NCI-H2196 treated with DMSO at 0.1 percent for 48 hours (cell line): ENCODE measurements around the gene AKT1S1.
"Not testable (repeated sequence)": the region's sequence is repeated elsewhere in the genome, so short reads cannot be mapped to it uniquely, and the experiment has no call there.

Experiments
- DNase-seq: peaks from one replicate; lab custom pipeline; 2025; ENCODE audit not compliant: unreplicated experiment; lab: John Stamatoyannopoulos, UW

AKT1S1 gene

DNA sequence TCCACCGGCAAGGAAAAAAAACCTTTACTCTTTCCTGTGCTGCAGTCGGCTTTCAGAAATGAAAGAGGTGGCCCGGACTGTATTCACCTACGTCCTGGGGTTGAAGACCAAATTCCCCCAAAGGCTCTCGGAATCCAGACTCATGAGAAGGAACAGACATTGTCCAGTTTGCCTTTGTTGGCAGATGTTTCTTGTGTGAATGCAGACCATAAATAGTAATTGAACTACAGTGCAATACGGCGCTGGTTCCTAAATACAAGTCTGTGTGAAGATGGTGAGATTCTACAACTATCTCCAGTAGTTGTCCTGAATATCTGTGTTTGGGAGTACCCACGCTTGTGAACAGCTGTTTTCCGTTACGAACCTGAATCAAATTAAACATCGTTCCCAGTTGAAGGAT is 37.4 kb downstream of the AKT1S1 start:
- DNase-seq, result no peak

DNA sequence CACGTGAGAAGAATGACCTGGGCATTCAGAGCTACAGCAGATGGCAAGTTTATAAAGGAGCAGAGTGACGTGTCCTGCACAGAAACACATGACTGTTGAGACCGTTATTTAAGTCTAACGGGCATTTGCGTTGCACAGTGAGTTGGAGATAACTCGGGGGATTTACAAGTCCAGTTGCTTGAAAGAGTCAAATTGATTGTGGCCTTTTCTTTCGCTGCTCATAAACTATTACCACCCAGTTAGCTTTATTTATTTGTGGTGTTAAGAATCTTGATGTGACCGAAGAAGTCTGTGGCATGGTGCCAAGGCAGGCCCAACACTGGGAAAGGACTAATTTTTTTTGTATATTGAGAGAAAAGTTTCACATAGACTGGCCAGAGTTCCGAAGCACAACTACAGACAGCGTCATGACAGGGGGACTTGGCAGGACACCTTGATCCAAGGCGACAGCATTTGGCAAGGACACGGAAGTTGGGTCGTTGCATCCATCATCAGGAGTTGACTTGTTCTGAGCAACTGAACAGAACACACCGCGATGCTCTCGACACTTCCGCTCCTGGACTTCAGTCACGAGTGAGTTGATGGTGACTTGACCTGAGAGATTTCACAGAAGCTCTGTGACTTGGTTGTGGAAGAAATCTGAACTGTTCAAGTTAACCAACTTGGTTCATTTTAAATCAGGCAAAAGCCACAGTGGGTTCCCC is 38.1 kb downstream of the AKT1S1 start:
- no peak for DNase-seq

DNA sequence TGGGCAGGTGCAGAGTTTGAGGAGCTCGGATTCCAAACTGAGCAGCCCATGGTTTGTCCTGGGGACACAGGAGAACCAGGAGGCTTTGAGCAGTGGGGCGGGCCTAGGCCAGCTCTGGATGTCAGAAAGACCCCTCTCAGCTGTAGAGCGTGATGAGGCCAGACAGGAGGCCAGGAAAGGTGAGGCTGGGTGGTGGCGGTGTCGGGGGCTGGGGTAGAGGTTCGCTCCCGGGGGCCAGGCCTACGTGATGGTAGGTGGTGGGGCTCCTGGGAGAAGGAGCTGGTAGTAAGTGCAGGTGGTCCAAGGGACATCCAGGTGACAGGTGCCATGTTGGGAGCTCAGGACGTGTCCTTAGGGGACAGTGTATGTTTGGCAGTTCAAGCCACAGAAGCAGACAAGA is 39.7 kb downstream of the AKT1S1 start:
- no peak for DNase-seq

DNA sequence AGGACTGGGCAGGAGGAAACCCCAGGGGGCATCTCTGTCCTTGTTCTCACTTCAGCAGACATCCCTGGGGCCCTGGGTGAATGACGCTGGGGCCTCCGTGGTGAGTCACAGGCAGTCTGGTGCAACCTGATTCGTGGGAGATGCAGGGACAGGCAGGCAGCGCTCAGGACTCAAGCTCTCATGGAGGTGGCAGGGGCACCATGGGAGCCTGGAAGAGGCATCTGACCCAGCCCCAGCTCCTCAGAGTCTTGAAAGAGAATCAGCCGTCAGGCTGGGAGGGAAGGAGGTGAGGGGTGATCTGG is 40.2 kb downstream of the AKT1S1 start:
- DNase-seq, result no peak

DNA sequence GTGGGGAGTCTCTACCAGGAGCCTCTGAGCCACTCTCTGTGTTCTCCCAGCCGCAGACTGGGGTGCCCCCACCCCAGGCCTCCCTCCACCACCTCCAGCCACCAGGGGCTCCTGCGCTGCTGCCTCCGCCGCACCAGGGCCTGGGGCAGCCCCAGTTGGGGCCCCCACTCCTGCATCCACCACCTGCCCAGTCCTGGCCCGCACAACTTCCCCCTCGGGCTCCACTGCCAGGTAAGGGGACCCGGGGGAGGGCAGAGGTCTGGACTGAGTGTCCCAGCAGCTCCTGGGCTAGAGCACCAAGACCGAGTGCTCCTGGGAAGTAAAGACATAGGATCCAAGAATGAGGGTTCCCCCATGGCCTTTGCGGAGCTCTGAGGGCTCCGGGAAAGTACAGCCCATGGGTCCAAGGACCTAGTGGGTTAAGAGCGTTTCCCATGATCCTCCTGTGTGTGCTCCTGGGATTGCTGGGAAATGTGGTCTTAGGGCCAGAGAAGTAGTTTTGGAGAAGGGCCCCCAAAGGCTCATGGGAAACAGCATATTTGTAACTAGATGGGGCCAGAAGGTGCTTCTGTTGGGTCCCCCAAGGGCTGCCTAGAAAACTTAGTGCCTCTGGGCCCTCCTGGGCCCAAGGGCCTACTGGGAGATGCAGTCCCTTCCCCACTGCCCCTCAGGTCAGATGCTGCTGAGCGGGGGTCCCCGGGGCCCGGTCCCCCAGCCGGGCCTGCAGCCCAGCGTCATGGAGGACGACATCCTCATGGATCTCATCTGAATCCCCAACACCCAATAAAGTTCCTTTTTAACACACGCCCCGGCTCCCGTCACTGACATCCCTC is 40.8 kb downstream of the AKT1S1 start:
- no peak for DNase-seq

DNA sequence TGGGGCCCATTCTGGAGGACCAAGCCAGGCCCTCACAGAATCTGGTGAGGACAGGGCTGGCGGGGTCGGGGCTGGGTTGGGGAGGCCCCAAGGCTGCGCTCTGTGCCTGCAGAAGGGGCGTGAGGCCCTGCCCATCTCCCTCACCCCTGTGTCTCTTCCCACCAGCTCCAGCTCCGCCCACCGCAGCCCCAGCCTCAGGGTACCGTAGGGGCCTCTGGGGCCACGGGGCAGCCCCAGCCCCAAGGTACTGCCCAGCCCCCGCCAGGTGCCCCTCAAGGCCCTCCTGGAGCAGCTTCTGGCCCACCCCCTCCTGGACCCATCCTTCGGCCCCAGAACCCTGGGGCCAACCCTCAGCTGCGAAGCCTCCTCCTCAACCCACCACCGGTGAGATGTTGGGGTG is 41.6 kb downstream of the AKT1S1 start:
- DNase-seq, result no peak

DNA sequence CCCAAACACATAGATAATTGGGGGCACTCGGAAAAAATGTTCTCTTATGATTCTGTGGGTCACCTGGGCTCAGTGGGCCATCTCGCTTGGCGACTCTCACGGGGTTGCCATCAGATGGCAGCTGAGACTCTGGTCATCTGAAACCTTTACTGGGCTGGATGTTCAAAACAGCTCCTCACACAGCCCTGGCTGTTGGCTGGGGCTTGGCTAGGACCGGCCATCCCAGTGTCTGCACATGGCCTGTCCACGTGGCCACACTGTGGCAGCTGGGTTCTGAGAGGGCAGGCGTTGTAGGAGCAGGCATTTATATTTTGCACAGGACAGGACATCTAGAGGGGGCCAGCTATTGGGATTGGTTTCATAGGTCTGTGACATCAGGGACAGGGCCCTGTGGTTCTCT is 43.6 kb downstream of the AKT1S1 start:
- no peak for DNase-seq

DNA sequence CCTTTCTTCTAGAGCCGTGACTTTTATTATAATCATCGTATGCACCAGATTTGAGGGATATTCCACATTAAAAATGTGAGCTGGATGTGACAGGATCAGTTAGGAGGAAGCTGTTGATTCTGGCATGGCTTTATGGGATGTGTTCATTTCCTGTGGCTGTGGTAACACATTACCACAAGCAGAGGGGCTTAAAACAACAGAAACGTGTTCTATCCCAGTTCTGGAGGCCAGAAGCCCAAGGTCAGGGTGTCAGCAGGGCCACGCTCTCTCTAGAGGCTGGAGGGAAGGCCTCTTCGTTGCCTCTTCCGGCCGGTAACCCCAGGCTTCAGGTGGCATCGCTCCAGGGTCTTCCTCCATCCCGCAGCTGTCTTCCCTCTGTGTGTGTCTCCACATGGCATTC is 44.6 kb downstream of the AKT1S1 start:
- no peak for DNase-seq

DNA sequence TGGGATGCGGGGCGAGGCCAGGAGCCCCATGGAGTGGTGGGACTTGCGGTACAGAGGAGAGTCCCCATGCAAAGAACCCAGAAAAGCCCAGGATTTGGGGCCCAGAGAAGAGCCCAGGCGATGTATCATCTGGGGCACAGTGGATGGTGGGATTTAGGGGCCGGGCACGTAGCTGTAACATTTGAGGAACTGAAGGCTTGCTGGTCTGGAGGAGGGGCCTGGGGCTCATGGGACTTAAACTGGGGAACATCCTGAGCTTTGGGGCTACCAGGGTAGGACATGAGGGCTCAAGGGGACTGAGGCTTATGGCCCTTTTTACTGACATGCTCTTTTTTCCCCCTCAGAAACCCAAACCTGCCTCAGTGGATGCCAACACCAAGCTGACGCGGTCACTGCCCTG is 45.6 kb downstream of the AKT1S1 start:
- no peak for DNase-seq

DNA sequence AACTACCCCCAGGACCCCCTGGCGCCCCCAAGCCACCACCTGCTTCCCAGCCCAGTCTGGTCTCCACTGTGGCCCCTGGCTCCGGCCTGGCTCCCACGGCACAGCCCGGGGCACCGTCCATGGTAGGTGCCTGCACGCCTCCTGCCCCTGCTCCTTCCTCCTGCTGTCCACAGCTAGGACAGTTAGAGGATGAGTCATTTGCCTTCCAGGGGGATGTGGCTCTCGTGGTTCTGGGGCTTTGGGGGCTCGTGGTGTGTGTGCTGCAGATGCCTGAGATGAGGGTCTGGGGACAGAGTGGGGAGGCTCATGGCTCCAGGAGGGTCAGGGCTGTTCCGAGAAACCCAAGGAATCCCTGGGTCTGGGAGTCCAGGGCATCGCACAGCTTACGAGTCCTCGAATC is 46.4 kb downstream of the AKT1S1 start:
- DNase-seq, result no peak

DNA sequence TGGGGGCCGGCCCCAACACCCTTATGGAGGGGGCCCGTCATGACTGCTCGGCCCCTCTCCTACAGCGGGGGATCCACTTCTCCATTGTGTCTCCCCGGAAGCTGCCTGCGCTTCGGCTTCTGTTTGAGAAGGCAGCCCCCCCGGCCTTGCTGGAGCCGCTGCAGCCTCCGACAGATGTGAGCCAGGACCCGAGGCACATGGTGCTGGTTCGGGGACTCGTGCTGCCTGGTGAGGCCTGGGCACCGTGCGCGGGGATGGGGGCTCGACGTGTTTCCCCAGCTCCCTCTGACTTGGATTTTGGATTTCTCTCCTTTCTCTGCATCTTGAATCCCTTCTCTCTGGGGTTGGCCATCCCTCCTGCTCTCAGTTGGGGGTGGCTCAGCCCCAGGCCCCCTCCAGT is 47.4 kb downstream of the AKT1S1 start:
- DNase-seq, result no peak

DNA sequence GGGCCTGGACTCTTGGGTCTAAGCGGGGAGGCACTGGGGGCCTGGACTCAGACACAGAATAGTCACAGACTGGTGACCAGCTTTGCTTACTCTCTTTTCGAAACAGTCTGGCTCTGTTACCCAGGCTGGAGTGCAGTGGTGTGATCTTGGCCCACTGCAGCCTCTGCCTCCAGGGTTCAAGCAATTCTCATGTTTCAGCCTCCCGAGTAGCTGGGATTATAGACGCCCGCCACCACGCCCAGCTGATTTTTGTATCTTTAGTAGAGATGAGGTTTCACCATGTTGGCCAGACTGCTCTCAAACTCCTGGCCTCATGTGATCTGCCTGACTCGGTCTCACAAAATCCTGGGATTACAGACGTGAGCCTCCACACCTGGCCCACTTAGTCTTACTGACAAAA is 48.0 kb downstream of the AKT1S1 start:
- no peak for DNase-seq

DNA sequence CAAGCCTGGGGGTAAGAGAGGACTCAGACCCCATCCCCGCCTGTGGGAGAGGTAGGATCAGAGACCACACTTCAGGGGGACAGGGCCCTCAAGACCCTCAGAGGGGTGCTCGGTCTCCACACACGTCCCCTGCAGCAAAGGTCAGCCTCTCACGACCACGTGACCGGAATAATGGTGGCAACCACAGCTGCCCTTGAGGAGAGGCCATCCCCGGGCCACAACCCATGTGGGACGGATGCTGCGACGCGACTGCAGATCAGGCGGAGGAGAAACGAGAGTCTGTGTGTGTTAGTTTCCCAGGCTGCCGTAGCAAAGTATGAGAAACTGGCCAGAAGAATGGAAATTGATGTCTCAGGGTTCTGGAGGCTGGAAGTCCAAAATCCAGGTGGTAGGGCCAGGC is 50.1 kb downstream of the AKT1S1 start:
- DNase-seq, result no peak

DNA sequence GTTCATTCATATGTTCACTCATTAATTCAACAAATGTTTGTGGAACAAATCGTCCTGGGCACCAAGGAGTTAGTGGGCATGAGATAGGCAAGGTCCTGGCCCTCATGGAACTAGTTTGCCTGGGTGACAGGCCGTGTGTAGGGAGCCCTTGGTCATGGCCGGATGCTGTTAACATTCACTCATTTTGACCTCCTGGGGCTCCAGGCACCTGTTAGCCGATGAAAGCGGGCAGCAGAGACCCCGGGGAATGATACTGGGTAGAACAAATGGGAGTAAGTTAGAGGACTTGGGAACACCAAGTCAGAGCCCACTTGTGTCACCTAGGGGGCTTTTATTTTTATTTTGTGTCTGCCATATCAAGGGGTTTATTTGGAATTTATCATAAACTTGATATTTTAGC is 52.5 kb downstream of the AKT1S1 start:
- DNase-seq, result no peak

DNA sequence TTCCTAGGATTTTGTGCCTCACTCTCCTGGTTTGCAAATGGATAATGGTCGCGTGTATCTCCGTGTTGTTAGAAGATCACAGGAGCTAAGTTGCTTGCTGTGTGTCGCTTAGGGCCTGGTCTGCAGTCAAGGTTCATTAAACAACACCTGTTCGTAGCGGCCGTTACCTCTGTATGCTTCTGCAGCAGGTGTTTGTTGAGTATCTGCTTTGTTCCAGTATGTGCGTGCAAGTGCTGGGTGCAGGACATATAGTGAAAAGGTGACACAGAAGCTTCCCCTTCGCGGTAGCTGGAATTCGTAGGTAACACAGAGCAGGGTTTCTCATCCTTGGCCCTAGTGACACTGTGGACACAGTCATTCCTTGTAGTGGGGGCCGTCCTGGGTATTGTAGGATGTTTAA is 53.7 kb downstream of the AKT1S1 start:
- DNase-seq, result peak; percentile 48

DNA sequence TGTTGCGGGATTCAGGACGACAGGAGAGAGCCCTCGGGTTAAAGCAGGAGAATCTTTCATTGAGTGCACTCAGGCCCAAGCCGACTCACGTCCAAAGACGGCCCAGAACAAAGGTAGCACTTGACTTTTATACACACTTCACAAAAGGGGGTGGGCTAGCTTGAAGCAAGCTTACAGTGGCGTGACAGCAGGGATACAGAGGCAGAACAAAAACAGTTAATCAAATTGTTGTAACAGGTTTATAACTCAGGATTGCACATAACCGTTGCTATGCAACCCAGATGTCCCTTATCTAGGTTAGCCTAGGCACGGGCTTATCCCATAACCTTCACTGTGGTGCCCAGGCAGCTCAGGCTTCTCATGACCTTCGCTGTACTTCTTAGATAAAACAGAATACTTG is 57.0 kb downstream of the AKT1S1 start:
- DNase-seq, result no peak

DNA sequence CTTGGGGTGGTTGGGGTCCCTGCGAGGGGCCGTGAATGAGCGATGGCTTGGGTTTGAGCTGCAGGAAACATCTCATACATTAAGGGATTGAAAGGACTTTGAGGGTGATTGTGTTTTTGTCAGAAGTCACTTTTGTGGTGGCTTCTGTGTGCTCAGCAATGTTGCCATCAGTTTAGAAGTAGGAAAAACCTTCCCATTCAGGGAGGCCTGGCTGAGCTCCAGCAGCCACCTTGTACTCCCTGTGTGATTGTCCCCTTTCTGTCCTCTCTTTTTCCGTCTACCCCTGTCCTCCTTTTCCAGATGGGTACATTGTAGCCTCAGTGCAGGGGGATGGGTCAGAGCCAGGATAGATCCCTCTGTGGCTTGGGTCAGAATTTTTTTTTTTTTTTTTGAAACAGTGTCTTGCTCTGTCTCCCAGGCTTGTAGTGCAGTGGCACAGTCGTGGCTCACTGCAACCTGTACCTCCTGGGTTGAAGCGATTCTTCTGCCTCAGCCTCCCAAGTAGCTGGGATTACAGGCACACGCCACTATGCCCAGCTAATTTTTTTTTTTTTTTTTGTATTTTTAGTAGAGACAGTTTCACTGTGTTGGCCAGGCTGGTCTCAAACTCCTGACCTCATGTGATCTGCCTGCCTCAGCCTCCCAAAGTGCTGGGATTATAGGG is 57.6 kb downstream of the AKT1S1 start:
- not testable (repeated sequence) for DNase-seq
